Right renal cortex interstitium (tissue), 3 donors: ENCODE measurements around the gene IYD. TPM values are rescaled to one million over a fixed set of nuclear protein-coding genes. Genes with fewer than 3 reads are reported as not detected.

ENCODE experiments used
- DNase-seq, 3 donors: peaks; one replicate each; pipeline ENCODE4 v3.0.0-alpha.2; 2013; ENCODE audit warnings: low read depth in 3 of 3, low spot score in 2 of 3
- polyA plus RNA-seq, 3 donors: library from polyadenylated mRNA; unstranded; fragments of 120-200 nt; gene quantifications; one replicate each; pipeline ENCODE4 v1.2.1, GENCODE V29; 2013; ENCODE audit not compliant: insufficient read length in 3 of 3

The IYD gene
- polyA plus RNA-seq: 1 to 10 TPM; 3.0 to 5.5 (median 5.4) TPM

- no peak for DNase-seq
Measured at GRCh38 chr6:150368762-150369161, at the start of gene IYD. IYD (plus strand) TSS chr6:150369012; CDS start chr6:150369032, 20 bp downstream.

- DNase-seq: no peak
Measured at GRCh38 chr6:150319924-150320323, 48.9 kb upstream of the IYD start.

GRCh38 chr6:150320442-150320841, 48.4 kb upstream of the IYD start:
- DNase-seq: no peak

- DNase-seq: no peak
Measured at GRCh38 chr6:150322466-150322871, 46.3 kb upstream of the IYD start.

GRCh38 chr6:150323205-150323604, 45.6 kb upstream of the IYD start:
- no peak for DNase-seq

GRCh38 chr6:150324044-150324443, 44.8 kb upstream of the IYD start:
- DNase-seq: no peak

- no peak for DNase-seq
Measured at GRCh38 chr6:150325066-150325772, 43.6 kb upstream of the IYD start.

- no peak for DNase-seq
Measured at GRCh38 chr6:150327117-150327774, 41.6 kb upstream of the IYD start.

- DNase-seq: no peak
Measured at GRCh38 chr6:150328744-150329405, 39.9 kb upstream of the IYD start.

GRCh38 chr6:150331344-150331743, 37.5 kb upstream of the IYD start:
- DNase-seq: no peak

- no peak for DNase-seq
Measured at GRCh38 chr6:150332939-150333584, 35.8 kb upstream of the IYD start.

- no peak for DNase-seq
Measured at GRCh38 chr6:150333585-150333941, 35.2 kb upstream of the IYD start.

GRCh38 chr6:150334790-150335783, 33.7 kb upstream of the IYD start:
- DNase-seq: peak; percentile 31 to 40 (median 38)

- DNase-seq: no peak
Measured at GRCh38 chr6:150336299-150336698, 32.5 kb upstream of the IYD start.

GRCh38 chr6:150336708-150337107, 32.1 kb upstream of the IYD start:
- DNase-seq: no peak

- no peak for DNase-seq
Measured at GRCh38 chr6:150342126-150342525, 26.7 kb upstream of the IYD start.

- no peak for DNase-seq
Measured at GRCh38 chr6:150343434-150343833, 25.4 kb upstream of the IYD start.

- no peak for DNase-seq
Measured at GRCh38 chr6:150345781-150346180, 23.0 kb upstream of the IYD start.

GRCh38 chr6:150346346-150346745, 22.5 kb upstream of the IYD start:
- no peak for DNase-seq

GRCh38 chr6:150347845-150348244, 21.0 kb upstream of the IYD start:
- no peak for DNase-seq
